ENCODE measurements around the gene NAA50. TPM values are rescaled to one million over a fixed set of nuclear protein-coding genes. Genes with fewer than 3 reads are reported as not detected.

Gene NAA50
- total RNA-seq, 1 experiment from 2014 or later, result 208 TPM

DNA sequence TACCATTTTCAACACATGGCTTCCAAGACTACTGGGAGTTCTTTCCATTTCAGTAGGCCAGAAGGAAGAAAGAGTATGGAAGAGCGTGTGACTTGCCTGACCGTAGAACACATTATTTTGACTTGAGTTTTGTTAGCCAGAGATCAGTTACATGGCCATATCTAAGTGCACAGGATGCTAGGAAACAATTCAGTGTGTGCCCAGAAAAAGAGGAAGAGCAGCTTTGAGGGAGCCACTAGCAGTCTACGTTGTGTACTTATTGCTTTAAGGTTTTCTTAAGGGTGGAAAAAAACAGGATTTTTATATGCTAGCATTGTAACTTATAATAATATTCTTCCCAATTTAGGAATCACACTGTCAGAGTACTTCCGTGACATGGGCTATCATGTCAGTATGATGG is 48.5 kb upstream of the NAA50 start:
- ChIA-PET CTCF (no interaction called here), POLR2A (no interaction called here)
- in situ Hi-C loops (cut with HindIII; ENCODE audit: low pct_unique_long_range_greater_than_20kb, low sequenced_read_pairs) (no loop called here), intact Hi-C loops (cut with micrococcal nuclease; ENCODE audit: unreplicated experiment) (no loop called here)
- Histone ChIP-seq H3K4me1 (ENCODE audit: control insufficient read depth, insufficient read depth, low read length) (no peaks in the 10 kb centered on the region), H3K36me3 (ENCODE audit: control insufficient read depth, insufficient read depth, low read length) (peaks cover 2% of the 10 kb centered on the region), H3K27ac (ENCODE audit: low read length) (no peak overlapping the region), H3K4me3 (ENCODE audit: low read depth in 2 of 2, low read length in 2 of 2) (no peak overlapping the region), H3K9me3 (ENCODE audit: control insufficient read depth, insufficient read depth, low read depth, low read length) (no peaks in the 10 kb centered on the region), H3K27me3 (ENCODE audit: control insufficient read depth, insufficient read depth, low read length) (no peaks in the 10 kb centered on the region)
- BruUV-seq (replicated peaks), result no TSS peak
- DNase-seq (ENCODE audit: low read depth, low spot score), result no peak
- TF ChIP-seq, protein P1, sequence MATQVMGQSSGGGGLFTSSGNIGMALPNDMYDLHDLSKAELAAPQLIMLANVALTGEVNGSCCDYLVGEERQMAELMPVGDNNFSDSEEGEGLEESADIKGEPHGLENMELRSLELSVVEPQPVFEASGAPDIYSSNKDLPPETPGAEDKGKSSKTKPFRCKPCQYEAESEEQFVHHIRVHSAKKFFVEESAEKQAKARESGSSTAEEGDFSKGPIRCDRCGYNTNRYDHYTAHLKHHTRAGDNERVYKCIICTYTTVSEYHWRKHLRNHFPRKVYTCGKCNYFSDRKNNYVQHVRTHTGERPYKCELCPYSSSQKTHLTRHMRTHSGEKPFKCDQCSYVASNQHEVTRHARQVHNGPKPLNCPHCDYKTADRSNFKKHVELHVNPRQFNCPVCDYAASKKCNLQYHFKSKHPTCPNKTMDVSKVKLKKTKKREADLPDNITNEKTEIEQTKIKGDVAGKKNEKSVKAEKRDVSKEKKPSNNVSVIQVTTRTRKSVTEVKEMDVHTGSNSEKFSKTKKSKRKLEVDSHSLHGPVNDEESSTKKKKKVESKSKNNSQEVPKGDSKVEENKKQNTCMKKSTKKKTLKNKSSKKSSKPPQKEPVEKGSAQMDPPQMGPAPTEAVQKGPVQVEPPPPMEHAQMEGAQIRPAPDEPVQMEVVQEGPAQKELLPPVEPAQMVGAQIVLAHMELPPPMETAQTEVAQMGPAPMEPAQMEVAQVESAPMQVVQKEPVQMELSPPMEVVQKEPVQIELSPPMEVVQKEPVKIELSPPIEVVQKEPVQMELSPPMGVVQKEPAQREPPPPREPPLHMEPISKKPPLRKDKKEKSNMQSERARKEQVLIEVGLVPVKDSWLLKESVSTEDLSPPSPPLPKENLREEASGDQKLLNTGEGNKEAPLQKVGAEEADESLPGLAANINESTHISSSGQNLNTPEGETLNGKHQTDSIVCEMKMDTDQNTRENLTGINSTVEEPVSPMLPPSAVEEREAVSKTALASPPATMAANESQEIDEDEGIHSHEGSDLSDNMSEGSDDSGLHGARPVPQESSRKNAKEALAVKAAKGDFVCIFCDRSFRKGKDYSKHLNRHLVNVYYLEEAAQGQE (IDR thresholded peaks at IDR 0.05; ENCODE audit: insufficient read depth in 1 of 2, low read depth in 2 of 2, low read length in 1 of 2), result no peak
- TF ChIP-seq SIN3A (IDR thresholded peaks at IDR 0.05; ENCODE audit: borderline replicate concordance, insufficient read depth, low read depth, low read length) (no peak), POLR2AphosphoS5 (IDR thresholded peaks at IDR 0.05; ENCODE audit: low read depth, low read length) (no peak), TCF7L2 (IDR thresholded peaks at IDR 0.05; ENCODE audit: low read depth, low read length) (no peak)
- TF ChIP-seq, protein P2, sequence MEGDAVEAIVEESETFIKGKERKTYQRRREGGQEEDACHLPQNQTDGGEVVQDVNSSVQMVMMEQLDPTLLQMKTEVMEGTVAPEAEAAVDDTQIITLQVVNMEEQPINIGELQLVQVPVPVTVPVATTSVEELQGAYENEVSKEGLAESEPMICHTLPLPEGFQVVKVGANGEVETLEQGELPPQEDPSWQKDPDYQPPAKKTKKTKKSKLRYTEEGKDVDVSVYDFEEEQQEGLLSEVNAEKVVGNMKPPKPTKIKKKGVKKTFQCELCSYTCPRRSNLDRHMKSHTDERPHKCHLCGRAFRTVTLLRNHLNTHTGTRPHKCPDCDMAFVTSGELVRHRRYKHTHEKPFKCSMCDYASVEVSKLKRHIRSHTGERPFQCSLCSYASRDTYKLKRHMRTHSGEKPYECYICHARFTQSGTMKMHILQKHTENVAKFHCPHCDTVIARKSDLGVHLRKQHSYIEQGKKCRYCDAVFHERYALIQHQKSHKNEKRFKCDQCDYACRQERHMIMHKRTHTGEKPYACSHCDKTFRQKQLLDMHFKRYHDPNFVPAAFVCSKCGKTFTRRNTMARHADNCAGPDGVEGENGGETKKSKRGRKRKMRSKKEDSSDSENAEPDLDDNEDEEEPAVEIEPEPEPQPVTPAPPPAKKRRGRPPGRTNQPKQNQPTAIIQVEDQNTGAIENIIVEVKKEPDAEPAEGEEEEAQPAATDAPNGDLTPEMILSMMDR (IDR thresholded peaks at IDR 0.05), result no peak
- ATAC-seq, result no peak

DNA sequence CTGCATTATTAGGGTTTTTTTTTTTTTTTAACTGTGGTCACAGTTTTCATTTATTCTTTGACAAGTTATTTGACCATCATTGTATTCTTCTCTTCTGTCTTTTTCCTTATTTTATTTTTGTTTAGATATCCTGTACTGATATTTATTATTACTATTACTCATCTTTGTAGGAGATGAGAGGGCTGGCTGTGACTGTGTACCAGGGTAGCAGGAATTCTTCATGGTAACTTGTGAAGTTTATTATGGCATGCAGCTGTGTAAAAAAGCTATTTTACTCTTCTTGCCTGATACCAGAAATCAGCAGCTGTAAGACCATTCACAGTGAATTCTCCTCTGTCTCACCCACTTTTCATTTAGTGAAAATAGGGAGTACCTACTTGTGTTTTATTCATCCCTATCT is 45.3 kb upstream of the NAA50 start:
- H3K4me1 ChIP-seq (ENCODE audit: control insufficient read depth, insufficient read depth, low read length), result no peaks in the 10 kb centered on the region
- no peak overlapping the region for H3K27ac ChIP-seq (ENCODE audit: low read length)
- BruUV-seq (replicated peaks), result no TSS peak
- ChIA-PET POLR2A (interaction anchor here (0.7 kb wide), 1 partner anchor 116 kb away, joined by 6 read pairs; no protein-coding TSS in a partner anchor), CTCF (no interaction called here)
- no peaks in the 10 kb centered on the region for H3K27me3 ChIP-seq (ENCODE audit: control insufficient read depth, insufficient read depth, low read length)
- intact Hi-C loops (cut with micrococcal nuclease; ENCODE audit: unreplicated experiment), result no loop called here
- TF ChIP-seq SIN3A (IDR thresholded peaks at IDR 0.05; ENCODE audit: borderline replicate concordance, insufficient read depth, low read depth, low read length) (no peak), POLR2AphosphoS5 (IDR thresholded peaks at IDR 0.05; ENCODE audit: low read depth, low read length) (no peak)
- TF ChIP-seq, protein P1 (IDR thresholded peaks at IDR 0.05; ENCODE audit: insufficient read depth in 1 of 2, low read depth in 2 of 2, low read length in 1 of 2), result no peak
- in situ Hi-C loops (cut with HindIII; ENCODE audit: low pct_unique_long_range_greater_than_20kb, low sequenced_read_pairs), result no loop called here
- no peak for ATAC-seq
- no peak for DNase-seq (ENCODE audit: low read depth, low spot score)
- peaks cover 2% of the 10 kb centered on the region for H3K36me3 ChIP-seq (ENCODE audit: control insufficient read depth, insufficient read depth, low read length)
- H3K9me3 ChIP-seq (ENCODE audit: control insufficient read depth, insufficient read depth, low read depth, low read length), result no peaks in the 10 kb centered on the region
- no peak overlapping the region for H3K4me3 ChIP-seq (ENCODE audit: low read depth in 2 of 2, low read length in 2 of 2)

Data from Panc1 (cell line).